Right atrium auricular region (tissue), 2 donors: ENCODE measurements around the gene ALKBH4. TPM values are rescaled to one million over a fixed set of nuclear protein-coding genes. Genes with fewer than 3 reads are reported as not detected.
"Not testable (repeated sequence)": the region's sequence is repeated elsewhere in the genome, so short reads cannot be mapped to it uniquely, and the experiment has no call there.

Experiments
- DNase-seq: peaks from one replicate; pipeline ENCODE4 v3.0.0-alpha.2; 2019; ENCODE audit warnings: low spot score
- H3K27ac ChIP-seq, 2 donors: fragments of 200-600 bp; sonication (generic); 1 replicate in 1 of 2; 2 replicates in 1 of 2; pipeline ENCODE4 v1.5.1; 2016 to 2019
- H3K27me3 ChIP-seq, 2 donors: fragments of 200-600 bp; sonication (generic); one replicate each; pipeline versions ENCODE4 v1.5.1 to v1.6.0; 2017 to 2019
- H3K36me3 ChIP-seq: fragments of 200-600 bp; sonication (generic); one replicate; pipeline ENCODE4 v1.5.1; 2016
- H3K4me1 ChIP-seq, 2 donors: fragments of 200-600 bp; sonication (generic); one replicate each; pipeline versions ENCODE4 v1.5.1 to v1.6.0; 2017 to 2019
- H3K4me3 ChIP-seq, 2 donors: fragments of 200-600 bp; sonication (generic); 1 replicate in 1 of 2; 2 replicates in 1 of 2; pipeline ENCODE4 v1.5.1; 2017 to 2019; ENCODE audit warnings: mild to moderate bottlenecking in 1 of 2, moderate library complexity in 1 of 2
- H3K9me3 ChIP-seq, 2 donors: fragments of 200-600 bp; sonication (generic); one replicate each; pipeline ENCODE4 v1.5.1; 2019
- CTCF ChIP-seq, 2 donors: fragments of 200-600 bp; sonication (generic); IDR thresholded peaks; one replicate each; pipeline ENCODE4 v1.5.1; 2019; ENCODE audit warnings: antibody characterized with exemption in 2 of 2
- total RNA-seq, 2 donors: library from RNA; depleted of rRNA; stranded (reverse); fragments of >200 nt; gene quantifications; one replicate each; pipeline ENCODE4 v1.1.0, GENCODE V29; 2016

Gene ALKBH4
- total RNA-seq, result 10 to 100 TPM; 10.8 to 16.8 TPM

- H3K27me3 ChIP-seq, result no peaks in the 10 kb centered on the region
- no peaks in the 10 kb centered on the region for H3K9me3 ChIP-seq
- peak; percentile 93 for DNase-seq
- peak within 1 kb of the TSS; percentile 75 to 76 for H3K27ac ChIP-seq
- peak within 1 kb of the TSS; percentile 71 to 99 for H3K4me3 ChIP-seq
- TF ChIP-seq CTCF (IDR thresholded peaks at IDR 0.05), result peak; percentile 11 to 55
- H3K36me3 ChIP-seq, result no peaks in the 10 kb centered on the region
- peaks cover 0 to 17% of the 10 kb centered on the region in 2 donors for H3K4me1 ChIP-seq
These were observed at the start of gene ALKBH4, which contains the start of gene LRWD1 for GRCh38 chr7:102464577-102465280. Gene ALKBH4 (minus strand): TSS chr7:102464863. CDS start chr7:102464836, 27 bp downstream. Gene LRWD1 (plus strand): TSS chr7:102464984. CDS start chr7:102465081, 97 bp downstream.

GRCh38 chr7:102512642-102513221, 48.1 kb upstream of the ALKBH4 start:
- Histone ChIP-seq H3K4me3 (peak overlapping the region in 1 of 2 donors; percentile 27), H3K27ac (peak overlapping the region; percentile 49 to 64)
- peak; percentile 58 for DNase-seq
- not testable (repeated sequence) for H3K27me3 ChIP-seq, H3K4me1 ChIP-seq, H3K9me3 ChIP-seq, H3K36me3 ChIP-seq

GRCh38 chr7:102511860-102512522, 47.3 kb upstream of the ALKBH4 start:
- H3K4me1 ChIP-seq, H3K27me3 ChIP-seq, H3K4me3 ChIP-seq, H3K27ac ChIP-seq, H3K36me3 ChIP-seq, DNase-seq, H3K9me3 ChIP-seq: not testable (repeated sequence)

GRCh38 chr7:102510575-102510974, 45.9 kb upstream of the ALKBH4 start:
- H3K9me3 ChIP-seq, H3K4me3 ChIP-seq, H3K4me1 ChIP-seq, H3K27ac ChIP-seq, H3K27me3 ChIP-seq, H3K36me3 ChIP-seq: not testable (repeated sequence)
- DNase-seq, result peak; percentile 50

GRCh38 chr7:102507410-102508088, 42.9 kb upstream of the ALKBH4 start:
- not testable (repeated sequence) for H3K4me1 ChIP-seq, H3K27me3 ChIP-seq, H3K36me3 ChIP-seq, H3K27ac ChIP-seq, H3K4me3 ChIP-seq, H3K9me3 ChIP-seq
- peak; percentile 43 for DNase-seq

- peak; percentile 58 for DNase-seq
- H3K4me1 ChIP-seq, H3K36me3 ChIP-seq, H3K4me3 ChIP-seq, H3K27ac ChIP-seq, H3K9me3 ChIP-seq, H3K27me3 ChIP-seq: not testable (repeated sequence)
These were observed 40.9 kb upstream of the ALKBH4 start for GRCh38 chr7:102505298-102506185.

GRCh38 chr7:102503141-102503540, 38.5 kb upstream of the ALKBH4 start:
- not testable (repeated sequence) for H3K36me3 ChIP-seq, H3K9me3 ChIP-seq, H3K27me3 ChIP-seq, DNase-seq, H3K4me1 ChIP-seq, H3K4me3 ChIP-seq, H3K27ac ChIP-seq

GRCh38 chr7:102498321-102498720, 33.7 kb upstream of the ALKBH4 start:
- not testable (repeated sequence) for H3K27ac ChIP-seq, H3K9me3 ChIP-seq, H3K27me3 ChIP-seq, H3K4me3 ChIP-seq, H3K36me3 ChIP-seq, DNase-seq, H3K4me1 ChIP-seq

GRCh38 chr7:102497308-102497707, 32.6 kb upstream of the ALKBH4 start:
- H3K36me3 ChIP-seq, H3K4me1 ChIP-seq, H3K27ac ChIP-seq, H3K27me3 ChIP-seq, H3K4me3 ChIP-seq, H3K9me3 ChIP-seq: not testable (repeated sequence)
- DNase-seq, result peak; percentile 34

GRCh38 chr7:102496861-102497260, 32.2 kb upstream of the ALKBH4 start:
- not testable (repeated sequence) for H3K27me3 ChIP-seq, H3K4me3 ChIP-seq, H3K4me1 ChIP-seq, H3K27ac ChIP-seq, H3K36me3 ChIP-seq, H3K9me3 ChIP-seq
- peak; percentile 28 for DNase-seq

- not testable (repeated sequence) for DNase-seq
These were observed 29.9 kb upstream of the ALKBH4 start for GRCh38 chr7:102494473-102495149.

GRCh38 chr7:102494026-102494425, 29.4 kb upstream of the ALKBH4 start:
- H3K27me3 ChIP-seq, H3K9me3 ChIP-seq, H3K4me1 ChIP-seq, H3K36me3 ChIP-seq, DNase-seq, H3K27ac ChIP-seq: not testable (repeated sequence)
- peak overlapping the region in 1 of 2 donors; percentile 33 for H3K4me3 ChIP-seq

More at GRCh38 chr7:102494473-102495149, 29.9 kb upstream of the ALKBH4 start:
- H3K4me3 ChIP-seq, H3K4me1 ChIP-seq, H3K36me3 ChIP-seq, H3K27me3 ChIP-seq, H3K9me3 ChIP-seq, H3K27ac ChIP-seq: not testable (repeated sequence)
